ENCODE measurements around the gene NFIC. TPM values are rescaled to one million over a fixed set of nuclear protein-coding genes. Genes with fewer than 3 reads are reported as not detected.
A peak's percentile ranks its signal among the peaks of the same experiment; 100 is the strongest.
"Not testable (repeated sequence)": the region's sequence is repeated elsewhere in the genome, so short reads cannot be mapped to it uniquely, and the experiment has no call there.

The NFIC gene
- total and polyA plus RNA-seq, 2 donors from 2014 or later: 20.3 to 173 TPM

DNA sequence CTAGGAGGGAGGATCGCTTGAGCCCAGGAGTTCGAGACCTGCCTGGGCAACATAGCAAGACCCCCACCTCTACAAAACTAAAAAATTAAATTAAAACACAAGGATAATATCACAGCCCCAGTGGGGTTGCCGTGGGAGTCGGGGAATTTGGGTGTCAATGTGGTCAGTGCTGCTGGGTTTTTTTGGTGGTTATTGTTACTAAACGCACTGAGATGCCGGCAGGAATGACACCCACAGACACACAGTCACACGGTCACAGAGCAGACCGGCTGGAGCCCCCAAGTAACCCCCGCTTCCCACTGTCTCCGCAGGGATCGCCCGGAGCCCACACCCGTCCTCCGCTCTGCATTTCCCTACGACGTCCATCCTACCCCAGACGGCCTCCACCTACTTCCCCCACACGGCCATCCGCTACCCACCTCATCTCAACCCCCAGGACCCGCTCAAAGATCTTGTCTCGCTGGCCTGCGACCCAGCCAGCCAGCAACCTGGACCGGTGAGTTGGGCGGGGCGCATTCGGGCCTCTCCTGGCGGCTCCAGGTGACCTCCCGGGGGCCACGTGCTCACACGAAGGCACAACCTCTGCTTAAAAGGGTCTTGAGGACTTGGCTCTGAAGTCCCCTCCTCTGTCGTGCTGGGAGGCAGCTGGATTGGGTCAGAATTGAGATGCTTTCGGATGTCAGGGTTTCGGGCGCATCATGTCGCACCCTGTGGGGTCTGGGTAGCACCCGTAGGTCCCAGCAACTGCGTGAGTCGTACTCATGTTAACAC, 86.0 kb downstream of the NFIC start:
- no peak overlapping the region for H3K9ac ChIP-seq (ENCODE audit: low read length in 3 of 3)
- no peak for FAIRE-seq

DNA sequence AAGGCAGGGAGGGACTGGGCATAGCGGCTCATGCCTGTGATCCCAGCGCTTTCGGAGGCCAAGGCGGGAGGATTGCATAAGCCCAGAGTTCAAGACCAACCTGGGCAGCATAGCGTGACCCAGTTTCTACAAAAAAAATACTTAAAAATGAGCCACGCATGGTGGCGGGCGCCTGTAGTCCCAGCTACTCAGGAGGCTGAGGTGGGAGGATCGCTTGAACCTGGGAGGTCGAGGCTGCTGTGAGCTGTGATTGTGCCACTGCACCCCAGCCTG, 86.5 kb downstream of the NFIC start:
- DNase-seq; intact Hi-C loops (cut with DNase I); H3K9ac ChIP-seq (ENCODE audit: low read length in 3 of 3); H3K4me3 ChIP-seq (ENCODE audit: low read length in 3 of 3); H3K27ac ChIP-seq (ENCODE audit: low read depth in 2 of 2, low read length in 2 of 2); H3K27me3 ChIP-seq (ENCODE audit: control insufficient read depth, insufficient read depth, low read length); H3K9me3 ChIP-seq (ENCODE audit: control insufficient read depth in 2 of 3, insufficient read depth in 1 of 3, low read length in 3 of 3); FAIRE-seq: not testable (repeated sequence)
- Histone ChIP-seq H3K4me1 (ENCODE audit: control insufficient read depth in 2 of 3, insufficient read depth in 2 of 3, low read depth in 1 of 3, low read length in 3 of 3) (peaks cover 0 to 14% (median 0%) of the 10 kb centered on the region in 3 donors), H3K36me3 (ENCODE audit: control insufficient read depth in 2 of 3, insufficient read depth in 3 of 3, low read length in 3 of 3) (peaks cover 2 to 25% (median 17%) of the 10 kb centered on the region in 3 donors)

More for the DNA sequence above, 86.0 kb downstream of the NFIC start:
- Histone ChIP-seq H3K9me3 (ENCODE audit: control insufficient read depth in 2 of 3, insufficient read depth in 1 of 3, low read length in 3 of 3) (no peaks in the 10 kb centered on the region), H3K4me3 (ENCODE audit: low read length in 3 of 3) (no peak overlapping the region), H3K36me3 (ENCODE audit: control insufficient read depth in 2 of 3, insufficient read depth in 3 of 3, low read length in 3 of 3) (peaks cover 2 to 29% (median 17%) of the 10 kb centered on the region in 3 donors), H3K27me3 (ENCODE audit: control insufficient read depth, insufficient read depth, low read length) (no peaks in the 10 kb centered on the region), H3K27ac (ENCODE audit: low read depth in 2 of 2, low read length in 2 of 2) (no peak overlapping the region), H3K4me1 (ENCODE audit: control insufficient read depth in 2 of 3, insufficient read depth in 2 of 3, low read depth in 1 of 3, low read length in 3 of 3) (peaks cover 0 to 9% (median 0%) of the 10 kb centered on the region in 3 donors)
- intact Hi-C loops (cut with DNase I): no loop called here
- TF ChIP-seq, protein P1, sequence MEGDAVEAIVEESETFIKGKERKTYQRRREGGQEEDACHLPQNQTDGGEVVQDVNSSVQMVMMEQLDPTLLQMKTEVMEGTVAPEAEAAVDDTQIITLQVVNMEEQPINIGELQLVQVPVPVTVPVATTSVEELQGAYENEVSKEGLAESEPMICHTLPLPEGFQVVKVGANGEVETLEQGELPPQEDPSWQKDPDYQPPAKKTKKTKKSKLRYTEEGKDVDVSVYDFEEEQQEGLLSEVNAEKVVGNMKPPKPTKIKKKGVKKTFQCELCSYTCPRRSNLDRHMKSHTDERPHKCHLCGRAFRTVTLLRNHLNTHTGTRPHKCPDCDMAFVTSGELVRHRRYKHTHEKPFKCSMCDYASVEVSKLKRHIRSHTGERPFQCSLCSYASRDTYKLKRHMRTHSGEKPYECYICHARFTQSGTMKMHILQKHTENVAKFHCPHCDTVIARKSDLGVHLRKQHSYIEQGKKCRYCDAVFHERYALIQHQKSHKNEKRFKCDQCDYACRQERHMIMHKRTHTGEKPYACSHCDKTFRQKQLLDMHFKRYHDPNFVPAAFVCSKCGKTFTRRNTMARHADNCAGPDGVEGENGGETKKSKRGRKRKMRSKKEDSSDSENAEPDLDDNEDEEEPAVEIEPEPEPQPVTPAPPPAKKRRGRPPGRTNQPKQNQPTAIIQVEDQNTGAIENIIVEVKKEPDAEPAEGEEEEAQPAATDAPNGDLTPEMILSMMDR (IDR thresholded peaks at IDR 0.05; ENCODE audit: borderline replicate concordance, extremely low read depth, insufficient read depth): no peak
- no peak for DNase-seq

DNA sequence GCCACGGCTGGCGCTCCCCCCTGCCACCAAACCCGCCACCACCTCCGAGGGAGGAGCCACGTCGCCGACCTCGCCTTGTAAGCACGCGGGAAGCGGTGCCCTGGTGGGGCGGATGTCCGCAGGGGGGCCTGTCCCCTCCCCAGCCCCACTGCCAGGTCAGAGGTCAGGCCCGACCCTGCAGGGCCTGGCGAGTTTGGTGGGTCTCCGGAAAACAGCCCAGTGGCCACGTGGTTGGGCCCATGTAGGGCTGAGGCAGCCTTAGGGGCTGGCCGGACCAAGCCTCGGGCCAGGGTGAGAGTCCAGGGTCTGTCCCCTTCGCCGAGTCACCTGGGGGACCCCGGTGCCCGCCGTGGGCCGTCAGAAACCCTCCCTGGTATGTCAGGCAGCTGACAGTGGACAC, 87.5 kb downstream of the NFIC start:
- FAIRE-seq: no peak
- Histone ChIP-seq H3K9me3 (ENCODE audit: control insufficient read depth in 2 of 3, insufficient read depth in 1 of 3, low read length in 3 of 3) (no peaks in the 10 kb centered on the region), H3K4me3 (ENCODE audit: low read length in 3 of 3) (no peak overlapping the region), H3K9ac (ENCODE audit: low read length in 3 of 3) (no peak overlapping the region), H3K4me1 (ENCODE audit: control insufficient read depth in 2 of 3, insufficient read depth in 2 of 3, low read depth in 1 of 3, low read length in 3 of 3) (peaks cover 0 to 23% (median 6%) of the 10 kb centered on the region in 3 donors), H3K36me3 (ENCODE audit: control insufficient read depth in 2 of 3, insufficient read depth in 3 of 3, low read length in 3 of 3) (peaks cover 2 to 25% (median 17%) of the 10 kb centered on the region in 3 donors), H3K27me3 (ENCODE audit: control insufficient read depth, insufficient read depth, low read length) (no peaks in the 10 kb centered on the region), H3K27ac (ENCODE audit: low read depth in 2 of 2, low read length in 2 of 2) (no peak overlapping the region)
- intact Hi-C loops (cut with DNase I): no loop called here
- peak in 1 of 5 donors; percentile 77 for DNase-seq
- TF ChIP-seq, protein P1 (IDR thresholded peaks at IDR 0.05; ENCODE audit: borderline replicate concordance, extremely low read depth, insufficient read depth): no peak

DNA sequence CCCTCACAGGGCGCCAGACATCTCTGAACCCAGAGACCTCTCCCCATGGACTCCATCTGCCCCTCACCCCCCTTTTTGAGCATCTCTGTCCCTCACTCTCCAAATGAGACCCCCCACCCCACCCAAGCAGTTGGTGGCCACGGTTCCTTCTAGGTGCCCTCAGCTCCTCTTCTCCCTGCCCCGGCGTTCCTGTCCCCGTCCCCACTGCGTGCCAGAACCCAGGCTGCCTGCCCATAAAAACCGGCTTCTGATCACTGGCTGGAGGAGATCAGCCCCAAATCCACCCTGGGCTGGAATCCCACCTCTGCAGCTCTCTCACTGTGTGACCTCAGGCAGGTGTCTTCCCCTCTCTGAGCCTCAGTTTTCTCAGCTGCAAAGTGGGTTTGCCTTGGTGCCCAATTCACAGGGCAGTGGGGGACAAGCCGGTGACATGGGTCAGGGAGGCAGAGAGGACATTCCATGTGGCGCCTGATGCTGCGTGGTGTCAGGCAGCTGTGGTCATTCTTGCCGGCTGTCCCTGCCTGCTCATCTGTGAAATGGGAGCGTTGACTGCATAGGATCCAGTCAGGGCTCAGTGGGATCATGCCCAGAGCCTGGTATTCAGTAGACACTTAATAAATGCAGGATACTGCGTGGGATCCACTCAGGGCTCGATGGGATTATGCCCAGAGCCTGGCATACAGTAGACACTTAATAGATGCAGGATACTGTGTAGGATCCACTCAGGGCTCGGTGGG, 88.4 kb downstream of the NFIC start:
- TF ChIP-seq, protein P1 (IDR thresholded peaks at IDR 0.05; ENCODE audit: borderline replicate concordance, extremely low read depth, insufficient read depth): no peak
- no peak for DNase-seq
- FAIRE-seq: no peak
- H3K9me3 ChIP-seq (ENCODE audit: control insufficient read depth in 2 of 3, insufficient read depth in 1 of 3, low read length in 3 of 3): no peaks in the 10 kb centered on the region
- H3K27ac ChIP-seq (ENCODE audit: low read depth in 2 of 2, low read length in 2 of 2): peak overlapping the region in 1 of 2 donors; percentile 27
- H3K27me3 ChIP-seq (ENCODE audit: control insufficient read depth, insufficient read depth, low read length): no peaks in the 10 kb centered on the region
- peaks cover 2 to 25% (median 17%) of the 10 kb centered on the region in 3 donors for H3K36me3 ChIP-seq (ENCODE audit: control insufficient read depth in 2 of 3, insufficient read depth in 3 of 3, low read length in 3 of 3)
- intact Hi-C loops (cut with DNase I): no loop called here
- H3K9ac ChIP-seq (ENCODE audit: low read length in 3 of 3): no peak overlapping the region
- no peak overlapping the region for H3K4me3 ChIP-seq (ENCODE audit: low read length in 3 of 3)
- H3K4me1 ChIP-seq (ENCODE audit: control insufficient read depth in 2 of 3, insufficient read depth in 2 of 3, low read depth in 1 of 3, low read length in 3 of 3): peaks cover 0 to 30% (median 14%) of the 10 kb centered on the region in 3 donors

Measured in kidney (tissue), 14 donors.